HL-60/S4 (cell line): ENCODE results near the gene PDGFB.

Experiments used
- in situ Hi-C: fragments of 300-500 bp; cut with MboI; formaldehyde crosslinking; loops from 2 replicates; pipeline ENCODE4 v1.14.3; 2022; ENCODE audit warnings: low sequenced_read_pairs

PDGFB gene

DNA sequence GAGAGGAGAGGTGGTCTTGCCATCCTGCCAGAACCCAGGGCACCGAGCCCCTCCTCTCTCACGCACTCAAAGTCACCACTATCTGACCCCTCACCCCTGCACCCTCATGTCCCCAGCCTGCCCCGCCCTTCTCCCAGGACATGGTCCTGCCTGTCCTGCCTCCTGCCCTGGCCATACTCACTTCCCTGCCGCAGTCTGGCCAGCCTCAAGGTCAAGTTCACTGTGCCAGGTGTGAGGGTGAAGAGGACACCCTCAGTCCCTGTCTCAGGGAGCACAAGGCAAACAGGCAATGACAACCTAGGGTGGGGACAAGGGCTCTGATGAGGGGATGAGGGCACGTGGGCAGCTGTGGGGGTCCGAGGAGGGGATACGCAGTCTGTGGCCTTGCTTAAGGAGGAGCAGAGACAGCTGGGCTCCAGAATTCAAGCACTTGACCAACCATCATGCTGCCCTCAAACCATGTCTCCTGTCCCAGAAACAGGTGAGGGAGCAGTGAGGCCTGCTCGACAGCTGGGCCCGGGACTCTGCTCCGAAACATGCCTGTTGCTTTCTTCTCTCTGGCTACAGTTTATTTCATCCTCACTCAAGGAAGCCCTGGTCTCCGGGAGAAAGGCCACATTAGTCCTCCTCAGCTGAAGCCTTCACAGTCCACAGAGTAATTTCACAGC, 36.6 kb downstream of the PDGFB start:
- in situ Hi-C loops = no loop called here

- in situ Hi-C loops = no loop called here
These were observed 37.4 kb downstream of the PDGFB start for GRCh38 chr22:39207141-39208012.

DNA sequence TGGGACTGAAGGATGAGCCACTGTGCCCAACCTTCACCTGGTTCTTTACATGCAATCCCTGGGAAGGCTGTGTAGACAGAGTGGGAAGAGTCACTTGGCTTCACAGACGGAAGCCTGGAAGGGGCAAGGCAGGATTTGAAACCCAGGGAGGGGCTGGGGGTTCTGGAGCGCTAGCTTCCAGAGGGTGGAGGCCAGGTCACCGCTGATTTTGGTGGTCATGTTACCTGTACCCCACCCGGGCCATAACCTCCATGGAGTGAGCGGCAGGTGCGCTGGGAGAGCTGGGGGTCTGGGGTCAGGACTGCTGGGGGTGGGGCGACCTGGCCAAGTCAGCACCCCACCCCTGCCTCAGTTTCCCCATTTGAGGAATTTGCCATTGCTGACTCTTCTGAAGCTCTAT, 38.3 kb downstream of the PDGFB start:
- in situ Hi-C loops = no loop called here

GRCh38 chr22:39205344-39206021, 39.3 kb downstream of the PDGFB start:
- in situ Hi-C loops = no loop called here

GRCh38 chr22:39204216-39204615, 40.6 kb downstream of the PDGFB start:
- in situ Hi-C loops = no loop called here

GRCh38 chr22:39197578-39197977, 47.2 kb downstream of the PDGFB start:
- in situ Hi-C loops = no loop called here

DNA sequence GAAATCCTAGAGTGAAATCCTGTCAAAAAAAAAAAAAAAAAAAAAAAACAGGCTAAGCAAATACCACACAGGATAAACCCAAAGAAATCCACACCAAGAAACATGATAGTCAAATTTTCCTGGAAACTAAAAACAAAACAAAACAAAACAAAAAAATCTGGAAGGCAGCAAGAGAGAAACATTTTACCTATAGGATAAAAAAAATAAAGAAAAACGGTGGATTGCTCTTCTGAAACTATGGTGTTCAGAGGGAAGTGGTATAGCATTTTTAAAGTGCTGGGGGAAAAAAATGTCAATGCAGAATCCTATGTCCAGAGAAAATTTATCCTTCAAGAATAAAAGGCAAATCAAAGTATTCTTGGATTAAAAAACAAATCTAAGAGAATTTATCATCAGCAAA, 50.7 kb downstream of the PDGFB start:
- in situ Hi-C loops = no loop called here

DNA sequence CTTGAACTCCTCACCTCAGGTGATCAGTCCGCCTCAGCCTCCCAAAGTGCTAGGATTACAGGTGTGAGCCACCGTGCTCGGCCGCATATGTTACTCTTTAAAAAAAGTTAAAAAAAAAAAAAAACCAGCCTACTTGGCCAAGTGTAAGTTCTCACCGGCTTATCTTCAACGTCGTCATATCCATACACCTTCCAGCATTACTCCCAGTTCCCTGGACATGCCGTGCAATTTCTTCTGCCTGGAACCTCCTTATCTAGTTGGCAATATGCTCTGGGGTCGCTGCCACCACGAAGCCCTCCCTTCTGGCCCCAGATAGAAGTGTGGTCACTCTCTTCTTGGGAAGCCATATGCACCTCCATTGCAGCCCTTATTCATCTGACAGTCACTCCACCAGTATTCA, 56.0 kb downstream of the PDGFB start:
- in situ Hi-C loops = no loop called here

DNA sequence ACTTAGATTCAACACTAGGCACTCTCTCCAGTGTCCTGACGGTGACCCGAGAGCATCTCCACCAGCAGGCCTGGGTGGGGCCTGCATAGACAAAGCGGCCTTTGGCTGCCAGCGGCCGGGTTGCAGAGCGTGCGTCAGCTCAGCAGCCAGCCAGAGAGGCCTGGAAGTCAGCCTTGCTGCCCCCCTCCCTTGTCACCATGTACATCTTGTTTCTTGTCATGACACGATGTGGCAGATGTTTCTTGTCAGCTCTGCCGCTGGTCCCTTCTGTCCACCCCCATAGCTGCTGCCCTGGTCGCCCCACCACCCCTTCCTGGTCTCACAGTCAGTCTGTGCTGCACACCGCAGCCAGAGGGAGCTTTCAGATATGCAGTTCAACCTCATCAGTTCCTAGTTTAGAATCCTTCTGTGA, 59.2 kb downstream of the PDGFB start:
- in situ Hi-C loops = no loop called here

DNA sequence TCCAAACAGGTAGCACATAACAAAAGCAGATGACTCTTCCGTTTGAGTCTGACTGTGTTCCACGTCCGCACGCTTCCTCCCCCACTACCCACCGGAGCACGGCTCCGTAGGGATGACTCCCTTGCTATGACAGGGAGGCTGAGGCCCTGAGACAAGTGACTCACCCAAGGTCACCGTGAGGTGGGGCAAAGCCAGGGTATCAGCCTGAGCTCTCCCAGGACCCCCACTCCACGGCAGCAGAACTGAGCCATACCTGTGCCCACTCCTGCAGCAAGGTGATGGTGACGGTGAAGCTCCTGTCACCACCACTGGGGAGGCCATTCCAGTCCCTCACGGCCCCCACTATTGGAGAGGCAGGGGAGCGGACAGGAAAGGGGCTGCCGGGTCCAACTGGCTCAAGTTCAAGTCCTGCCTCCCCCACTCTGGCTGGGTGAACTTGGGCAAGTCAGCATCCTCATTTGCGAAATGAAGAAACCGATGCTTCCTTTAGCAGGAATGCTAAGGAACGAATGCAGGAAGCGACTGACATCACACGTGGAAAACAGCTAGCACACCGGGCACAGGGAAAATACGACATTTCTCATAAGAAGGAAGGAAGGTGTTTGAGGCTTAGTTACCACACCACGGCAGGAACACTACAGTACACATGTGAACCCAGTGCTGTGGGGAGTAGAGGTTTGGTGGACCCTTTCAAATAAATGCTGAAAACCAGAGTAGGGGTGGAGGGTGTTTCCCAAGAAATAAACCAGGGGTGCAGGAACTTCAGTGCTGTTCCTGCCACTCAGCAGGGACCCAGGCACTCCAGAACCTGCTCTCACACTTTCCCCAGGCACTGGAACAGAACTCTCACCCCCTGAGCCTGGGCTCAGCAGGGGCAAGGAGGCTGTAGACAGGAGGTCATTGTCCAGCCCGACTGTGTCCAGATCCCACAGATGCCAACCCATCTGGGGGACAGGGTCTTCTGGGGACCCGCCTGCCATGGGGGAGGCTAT, 59.9 kb downstream of the PDGFB start:
- in situ Hi-C loops = no loop called here

DNA sequence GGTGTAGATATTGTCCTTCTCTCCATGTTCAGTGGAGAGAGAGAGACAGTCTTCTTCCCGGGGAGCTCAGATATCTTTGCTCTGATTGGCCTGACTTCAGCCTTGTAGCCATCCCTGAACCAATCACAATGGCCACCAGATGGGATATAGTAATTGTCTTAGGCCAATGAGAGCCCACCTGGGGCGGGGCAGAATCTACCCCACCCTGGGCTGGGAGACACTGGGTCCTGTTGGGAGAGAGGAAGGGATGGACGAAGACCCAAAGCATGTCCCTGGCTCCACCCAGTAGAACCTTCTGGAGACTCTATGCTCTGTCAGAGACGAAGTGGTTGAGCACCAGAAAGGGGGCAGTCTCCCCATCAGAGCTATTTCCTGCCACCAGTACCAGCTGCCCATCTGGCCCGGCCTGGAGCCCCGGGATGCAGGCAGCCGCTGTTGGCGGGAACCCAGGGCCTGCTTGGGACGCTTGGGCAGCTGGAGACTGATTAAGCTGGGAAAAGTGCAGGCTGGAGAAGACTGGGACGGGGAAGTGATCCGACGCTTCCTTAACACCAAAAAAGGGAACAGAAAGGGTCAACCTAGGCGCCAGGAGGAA, 60.7 kb downstream of the PDGFB start:
- in situ Hi-C loops = no loop called here

DNA sequence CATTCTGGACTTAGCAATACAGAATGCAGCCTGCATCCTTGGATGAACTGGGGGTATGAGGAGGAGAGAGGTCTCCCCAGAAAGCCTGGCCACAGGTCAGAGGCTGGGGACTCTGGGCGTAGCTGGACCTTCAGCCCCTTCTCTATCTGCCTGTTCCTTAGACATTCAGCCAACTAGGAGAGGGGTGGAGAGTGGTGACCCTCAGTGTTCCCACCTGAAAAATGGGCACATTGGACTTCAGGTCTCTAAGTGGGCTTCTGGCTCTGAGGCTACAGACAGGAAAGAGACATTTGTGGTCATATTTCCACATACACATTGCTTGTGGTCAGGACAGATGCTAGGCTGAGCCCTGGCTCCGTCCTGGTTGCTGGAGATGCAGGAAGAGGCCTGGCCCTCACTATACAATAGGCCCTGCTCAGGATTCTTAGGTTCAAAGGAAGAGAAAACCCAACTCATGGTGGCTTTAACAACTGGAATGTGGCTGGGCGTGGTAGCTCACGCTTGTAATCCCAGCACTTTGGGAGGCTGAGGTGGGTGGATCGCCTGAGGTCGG, 62.2 kb downstream of the PDGFB start:
- in situ Hi-C loops = no loop called here

DNA sequence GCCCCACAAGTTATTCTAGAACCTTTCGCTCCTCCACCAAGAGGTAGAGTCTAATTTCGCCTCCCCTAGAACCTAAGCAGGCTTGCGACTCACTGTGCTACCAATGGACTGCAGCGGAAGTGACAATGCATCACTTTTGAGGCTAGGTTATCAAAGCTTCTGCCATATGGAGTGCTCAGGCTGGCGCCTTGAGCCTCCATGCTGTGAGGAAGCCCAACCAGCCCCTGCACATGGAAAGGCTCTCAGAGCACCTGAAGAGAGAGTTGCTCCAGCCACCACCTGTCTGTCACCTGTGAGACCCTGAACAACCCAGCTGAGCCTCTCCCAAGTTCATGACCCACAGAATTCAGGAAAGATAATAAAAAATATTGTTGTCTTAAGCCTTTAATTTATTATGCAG, 63.0 kb downstream of the PDGFB start:
- in situ Hi-C loops = no loop called here

- in situ Hi-C loops = no loop called here
These were observed 63.4 kb downstream of the PDGFB start for GRCh38 chr22:39181356-39181755.

DNA sequence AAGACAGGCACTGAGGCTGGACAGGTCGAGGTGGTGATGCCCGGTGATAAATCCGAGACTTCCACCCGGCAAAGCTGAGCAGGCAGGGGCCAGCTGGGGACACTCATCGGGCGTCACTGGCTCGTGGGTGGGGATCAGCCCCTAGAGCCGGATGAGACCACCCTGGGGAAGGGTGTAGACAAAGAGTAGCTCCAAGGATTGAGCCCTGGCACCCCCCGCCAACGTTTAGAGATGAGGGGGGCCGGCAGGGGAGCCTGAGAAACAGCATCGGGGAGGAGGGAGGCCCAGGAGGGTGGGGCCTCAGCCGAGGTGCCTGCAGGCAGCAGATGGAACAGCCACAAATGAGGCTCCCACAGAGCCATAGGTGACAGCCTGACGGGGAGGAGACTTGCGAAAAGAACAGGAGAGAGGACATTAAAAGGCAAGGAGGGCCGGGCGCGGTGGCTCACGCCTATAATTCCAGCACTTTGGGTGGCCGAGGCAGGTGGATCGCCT, 64.9 kb downstream of the PDGFB start:
- in situ Hi-C loops = no loop called here

DNA sequence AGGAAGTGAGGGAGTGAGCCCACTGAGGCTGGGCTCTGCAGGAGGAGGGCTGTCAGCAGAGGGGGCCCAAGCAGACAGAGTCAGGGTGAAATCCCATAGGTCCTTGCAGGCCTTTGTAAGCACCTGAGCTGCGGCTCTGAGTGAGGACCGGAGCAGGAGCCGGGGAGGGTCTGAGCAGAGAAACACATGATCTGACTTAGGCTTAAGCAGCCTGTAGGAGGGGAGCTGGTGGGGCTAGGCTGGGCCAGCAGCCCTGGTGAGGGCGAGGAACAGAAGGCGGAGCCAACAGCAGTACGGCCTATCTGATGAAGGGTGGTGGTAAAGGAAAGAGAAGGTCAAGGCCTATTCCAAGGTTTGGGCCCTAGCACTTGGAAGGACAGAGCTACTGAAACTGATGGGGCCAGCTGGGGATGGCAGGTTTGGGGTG, 65.4 kb downstream of the PDGFB start:
- in situ Hi-C loops = no loop called here

DNA sequence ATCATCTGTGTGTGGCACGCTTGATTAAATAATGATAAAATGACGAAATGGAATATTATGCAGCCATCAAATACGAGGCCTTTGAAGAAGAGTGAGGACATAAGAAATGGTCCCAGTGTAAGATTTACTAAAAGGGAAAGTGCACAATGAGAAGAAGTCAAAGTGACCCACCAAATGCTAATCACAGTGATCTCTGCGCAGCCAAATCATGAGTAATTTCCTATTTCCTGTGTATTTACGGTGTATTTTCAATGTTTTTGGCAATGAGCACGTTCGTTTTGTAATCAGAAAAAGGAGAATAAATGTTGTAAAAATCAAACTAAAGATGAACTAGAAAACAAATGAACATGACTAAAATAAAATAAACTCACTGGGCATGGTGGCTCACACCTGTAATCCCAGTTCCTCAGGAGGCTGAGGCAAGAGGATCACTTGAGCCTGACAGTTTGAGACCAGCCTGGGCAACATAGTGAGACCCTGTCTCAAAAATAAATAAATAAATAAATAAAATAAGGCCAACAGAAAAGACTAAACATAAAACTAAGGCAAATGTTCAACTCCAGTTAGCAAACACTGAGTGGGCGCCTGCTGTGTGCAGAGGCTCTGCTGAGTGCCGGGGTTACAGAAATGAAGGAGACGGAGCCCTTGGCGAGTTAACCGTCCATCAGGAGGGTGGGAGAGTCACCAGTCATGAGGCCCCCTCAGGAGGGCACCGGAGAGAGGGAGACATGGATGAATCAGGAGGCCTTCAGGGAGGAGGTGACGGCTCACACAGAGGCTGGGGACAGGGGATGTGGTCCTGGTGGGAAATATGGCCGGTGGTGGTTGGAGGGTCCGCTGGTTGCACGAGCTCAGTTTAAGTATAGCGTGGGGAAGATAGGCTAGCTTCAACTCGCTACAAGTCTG, 66.3 kb downstream of the PDGFB start:
- in situ Hi-C loops = no loop called here

GRCh38 chr22:39177791-39178190, 67.0 kb downstream of the PDGFB start:
- in situ Hi-C loops = no loop called here

- in situ Hi-C loops = no loop called here
These were observed 67.4 kb downstream of the PDGFB start for GRCh38 chr22:39177456-39177775.
